ENCODE measurements around the gene AKAP6.

GRCh38 chr14:32403021-32403420 lies 73.9 kb downstream of the AKAP6 start:
- TF ChIP-seq TAF1 (IDR thresholded peaks at IDR 0.05; ENCODE audit: borderline replicate concordance, low read depth, low read length) (no peak), POLR2AphosphoS5 (IDR thresholded peaks at IDR 0.05; ENCODE audit: low read depth, low read length) (no peak), POLR2A (IDR thresholded peaks at IDR 0.05; ENCODE audit: low read depth, low read length) (no peak)
